ENCODE results near the gene GLRA2. TPM values are rescaled to one million over a fixed set of nuclear protein-coding genes. Genes with fewer than 3 reads are reported as not detected.
A peak's percentile ranks its signal among the peaks of the same experiment; 100 is the strongest.

GLRA2 gene
- total RNA-seq, 6 experiments from 2014 or later = not detected

GRCh38 chrX:14509325-14510057, 19.8 kb upstream of the GLRA2 start:
- DNase-seq = no peak
- no peaks in the 10 kb centered on the region for H3K4me1 Mint-ChIP-seq (ENCODE audit: low read depth)
- no peak overlapping the region for H3K4me3 Mint-ChIP-seq
- no peaks in the 10 kb centered on the region for H3K9me3 Mint-ChIP-seq
- no peaks in the 10 kb centered on the region; the same call in 1 of the 2 replicates for H3K27me3 Mint-ChIP-seq (ENCODE audit: insufficient read depth)
- TF ChIP-seq CTCF (IDR thresholded peaks at IDR 0.05) = no peak
- H3K27ac Mint-ChIP-seq = no peak overlapping the region
- no peaks in the 10 kb centered on the region for H3K36me3 Mint-ChIP-seq (ENCODE audit: low read depth)

DNA sequence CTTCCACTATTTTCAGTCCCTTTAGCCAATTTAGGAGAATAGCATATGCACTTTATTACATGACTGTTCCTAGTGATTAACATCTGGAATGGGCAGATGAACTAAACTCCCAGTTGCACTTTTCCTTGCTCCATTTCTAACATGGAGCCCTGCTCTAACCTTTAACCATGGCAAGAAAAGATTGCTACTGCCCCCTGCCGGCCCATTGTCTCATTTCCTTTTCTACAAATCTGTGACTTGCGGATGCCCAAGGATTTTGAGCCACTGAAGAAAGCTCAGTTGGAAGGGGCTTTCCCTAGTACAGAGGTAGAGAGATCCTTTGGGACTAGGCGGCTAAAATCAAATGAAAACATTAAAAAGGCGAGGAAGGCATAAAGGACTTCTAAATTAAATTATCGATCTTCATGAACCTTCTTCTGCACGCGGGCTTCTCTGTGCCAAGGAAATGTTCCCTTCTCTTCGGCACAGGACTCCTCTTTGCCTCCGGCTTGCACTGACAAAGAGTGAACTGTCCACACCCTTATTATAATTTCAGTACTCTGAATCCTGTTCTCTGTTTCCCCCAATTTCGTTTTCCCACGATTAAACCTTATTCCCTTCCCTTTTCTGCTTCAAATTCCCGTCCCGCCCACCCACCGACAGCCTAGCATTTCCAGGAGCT, 577 bp upstream of the GLRA2 start:
- Mint-ChIP-seq H3K4me3 (peak overlapping the region; percentile 82), H3K27me3 (ENCODE audit: insufficient read depth) (no peaks in the 10 kb centered on the region; the same call in 1 of the 2 replicates), H3K4me1 (ENCODE audit: low read depth) (peaks cover 6% of the 10 kb centered on the region), H3K27ac (no peak overlapping the region), H3K36me3 (ENCODE audit: low read depth) (no peaks in the 10 kb centered on the region), H3K9me3 (no peaks in the 10 kb centered on the region)
- peak; percentile 42 for DNase-seq
- peak; percentile 81 for TF ChIP-seq CTCF (IDR thresholded peaks at IDR 0.05)

GRCh38 chrX:14533867-14534266, 4.5 kb downstream of the GLRA2 start:
- TF ChIP-seq CTCF (IDR thresholded peaks at IDR 0.05) = no peak
- 0 out of 2 replicates have a peak, but pooled peaks cover 2% of the 10 kb centered on the region for H3K27me3 Mint-ChIP-seq (ENCODE audit: insufficient read depth)
- no peak overlapping the region for H3K27ac Mint-ChIP-seq
- no peaks in the 10 kb centered on the region for H3K36me3 Mint-ChIP-seq (ENCODE audit: low read depth)
- H3K4me3 Mint-ChIP-seq = no peak overlapping the region
- DNase-seq = no peak
- peaks cover 6% of the 10 kb centered on the region for H3K4me1 Mint-ChIP-seq (ENCODE audit: low read depth)
- H3K9me3 Mint-ChIP-seq = no peaks in the 10 kb centered on the region

DNA sequence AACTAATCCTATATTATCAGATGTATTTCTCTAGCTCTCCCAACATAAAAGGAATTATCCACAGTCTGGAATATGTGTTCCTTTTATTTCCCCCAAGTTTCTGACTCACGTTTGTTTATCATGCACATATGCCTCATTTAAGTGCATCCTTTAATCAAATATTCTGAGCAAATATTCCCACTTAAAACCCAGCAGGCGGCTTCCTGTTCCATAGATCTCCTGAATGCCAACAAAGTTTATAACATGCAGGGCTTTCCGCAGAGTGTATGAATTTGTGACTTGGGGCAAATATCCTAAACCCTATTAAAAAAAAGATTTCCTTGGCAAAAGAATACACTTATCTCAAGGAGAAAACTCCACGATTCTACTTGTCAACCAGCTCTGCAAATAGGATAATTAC, 16.9 kb downstream of the GLRA2 start:
- H3K4me3 Mint-ChIP-seq = no peak overlapping the region
- no peaks in the 10 kb centered on the region for H3K9me3 Mint-ChIP-seq
- H3K27me3 Mint-ChIP-seq (ENCODE audit: insufficient read depth) = no peaks in the 10 kb centered on the region
- no peaks in the 10 kb centered on the region for H3K36me3 Mint-ChIP-seq (ENCODE audit: low read depth)
- no peaks in the 10 kb centered on the region for H3K4me1 Mint-ChIP-seq (ENCODE audit: low read depth)
- no peak for DNase-seq
- H3K27ac Mint-ChIP-seq = no peak overlapping the region
- no peak for TF ChIP-seq CTCF (IDR thresholded peaks at IDR 0.05)

DNA sequence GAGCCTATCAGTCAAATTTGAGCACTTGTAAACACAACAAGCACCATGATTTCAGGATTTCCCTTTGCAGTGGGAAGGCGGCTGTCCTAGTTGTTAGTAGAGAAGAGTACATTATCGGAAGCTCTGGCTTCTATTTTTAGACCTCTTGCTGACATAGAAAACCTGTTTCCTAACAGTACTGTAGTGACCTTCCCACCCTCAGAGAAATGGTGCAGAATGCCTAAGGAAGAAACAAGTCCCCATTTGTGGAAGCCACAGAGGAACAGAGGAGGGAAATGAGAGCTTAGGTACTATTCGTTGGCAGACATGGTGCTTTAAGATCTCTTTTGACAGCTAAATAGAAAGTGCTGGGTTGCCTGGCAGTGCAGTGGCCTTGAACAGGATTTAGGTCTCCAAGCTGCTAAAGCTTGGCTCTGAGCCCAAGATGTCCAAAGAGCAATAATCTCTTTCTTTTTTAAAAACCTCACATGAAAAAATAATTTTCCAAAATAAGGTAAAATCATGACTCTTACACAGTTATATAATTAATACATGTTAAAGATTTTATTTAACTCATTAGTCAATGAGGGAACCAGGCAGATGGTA, 24.9 kb downstream of the GLRA2 start:
- H3K27me3 Mint-ChIP-seq (ENCODE audit: insufficient read depth) = no peaks in the 10 kb centered on the region; the same call in 1 of the 2 replicates
- no peak overlapping the region for H3K27ac Mint-ChIP-seq
- H3K4me3 Mint-ChIP-seq = no peak overlapping the region
- no peaks in the 10 kb centered on the region for H3K9me3 Mint-ChIP-seq
- no peaks in the 10 kb centered on the region for H3K36me3 Mint-ChIP-seq (ENCODE audit: low read depth)
- TF ChIP-seq CTCF (IDR thresholded peaks at IDR 0.05) = no peak
- no peaks in the 10 kb centered on the region for H3K4me1 Mint-ChIP-seq (ENCODE audit: low read depth)
- no peak for DNase-seq
